Endothelial cell of umbilical vein (primary cell): ENCODE data around the gene DIP2A. TPM values are rescaled to one million over a fixed set of nuclear protein-coding genes. Genes with fewer than 3 reads are reported as not detected.

Experiments used
- BruUV-seq: library from RNA; stranded (reverse); fragments of 400-500 nt; replicated peaks from 2 replicates; lab custom pipeline; 2021; lab: Mats Ljungman, UMichigan
- CTCF ChIA-PET: fragments of 300-600, 350-600 bp; sonication (Branson Sonifier 250); formaldehyde crosslinking; loops from one replicate; lab custom pipeline; 2021; ENCODE audit warnings: antibody characterized with exemption, inconsistent platforms; lab: Charles Lee
- POLR2A ChIA-PET: fragments of 300-600, 350-600 bp; sonication (Branson Sonifier 250); formaldehyde crosslinking; loops from one replicate; lab custom pipeline; 2021; ENCODE audit warnings: antibody characterized with exemption, inconsistent platforms; lab: Charles Lee
- DNase-seq: peaks from one replicate; pipeline ENCODE4 v3.0.0-alpha.2; 2011; ENCODE audit warnings: low read depth, low spot score
- FAIRE-seq: peaks from 2 replicates; lab custom pipeline; 2011; peaks lifted over from hg19 to GRCh38; lab: Jason Lieb, UNC
- H2AFZ ChIP-seq: 2 replicates; pipeline ENCODE4 v1.6.0; 2012; ENCODE audit warnings: low read depth, low read length, control low read depth, inconsistent platforms
- H3K27ac ChIP-seq: 2 replicates; pipeline ENCODE4 v1.5.1; 2011; ENCODE audit warnings: low read depth, mild to moderate bottlenecking, control low read depth, low read length, moderate library complexity; ENCODE audit not compliant: insufficient read depth
- H3K27me3 ChIP-seq, 2 experiments: 2 replicates each; pipeline versions ENCODE4 v1.6.0 to v1.6.1; 2011; ENCODE audit warnings: low read length in 2 of 2, mixed read lengths in 1 of 2; ENCODE audit not compliant: control insufficient read depth in 2 of 2, insufficient read depth in 2 of 2
- H3K36me3 ChIP-seq, 2 experiments: 2 replicates in 1 of 2; 3 replicates in 1 of 2; pipeline ENCODE4 v1.5.1; 2011; ENCODE audit warnings: low read length in 2 of 2, mild to moderate bottlenecking in 1 of 2, moderate library complexity in 1 of 2; ENCODE audit not compliant: control insufficient read depth in 2 of 2, insufficient read depth in 2 of 2; ENCODE audit errors: extremely low read depth in 1 of 2
- H3K4me1 ChIP-seq: 3 replicates; pipeline ENCODE4 v1.5.1; 2011; ENCODE audit warnings: mild to moderate bottlenecking, low read length; ENCODE audit not compliant: control insufficient read depth, insufficient read depth; ENCODE audit errors: extremely low read depth
- H3K4me2 ChIP-seq: 2 replicates; pipeline ENCODE4 v1.6.1; 2011; ENCODE audit warnings: low read length, control low read depth, mixed read lengths; ENCODE audit not compliant: insufficient read depth
- H3K4me3 ChIP-seq, 3 experiments: fragments of 200-600 bp in 1 of 3; sonication (generic), shearing (Covaris generic) in 1 of 3; replicated peaks in 1 of 3; 2 replicates each; pipeline ENCODE4 v1.5.1; 2011 to 2016; ENCODE audit warnings: control low read depth in 3 of 3, low read length in 3 of 3, mild to moderate bottlenecking in 2 of 3, inconsistent platforms in 1 of 3, low read depth in 1 of 3, moderate library complexity in 1 of 3; ENCODE audit not compliant: insufficient read depth in 1 of 3
- H3K79me2 ChIP-seq: 2 replicates; pipeline ENCODE4 v1.6.0; 2012; ENCODE audit warnings: low read length, inconsistent platforms; ENCODE audit not compliant: control insufficient read depth, insufficient read depth
- H3K9ac ChIP-seq: replicated peaks from 2 replicates; pipeline ENCODE3; 2011; ENCODE audit warnings: low read length, control low read depth; ENCODE audit not compliant: insufficient read depth; ENCODE audit errors: extremely low read depth
- H3K9me1 ChIP-seq: replicated peaks from 3 replicates; pipeline ENCODE4 v1.6.0; 2011; ENCODE audit warnings: mild to moderate bottlenecking, low read length; ENCODE audit not compliant: control insufficient read depth, insufficient read depth; ENCODE audit errors: extremely low read depth
- H3K9me3 ChIP-seq: replicated peaks from 2 replicates; pipeline ENCODE4 v1.5.1; 2012; ENCODE audit warnings: low read length, inconsistent platforms; ENCODE audit not compliant: control insufficient read depth, insufficient read depth
- H4K20me1 ChIP-seq: replicated peaks from 2 replicates; pipeline ENCODE3; 2011; ENCODE audit warnings: mild to moderate bottlenecking, low read length; ENCODE audit not compliant: control insufficient read depth, insufficient read depth; ENCODE audit errors: extremely low read depth
- CTCF ChIP-seq, 2 donors: IDR thresholded peaks; 1 replicate in 1 of 2; 2 replicates in 1 of 2; pipeline ENCODE4 v1.5.1; 2011; ENCODE audit warnings: low read length in 2 of 2, mild to moderate bottlenecking in 2 of 2, moderate library complexity in 2 of 2, control low read depth in 1 of 2, inconsistent platforms in 1 of 2, low read depth in 1 of 2; ENCODE audit not compliant: insufficient read depth in 1 of 2; ENCODE audit errors: extremely low read depth in 1 of 2
- EZH2 ChIP-seq: IDR thresholded peaks from 2 replicates; pipeline ENCODE4 v1.6.1; 2012; ENCODE audit warnings: borderline replicate concordance, low read depth, mild to moderate bottlenecking, moderate library complexity, low read length, inconsistent platforms; ENCODE audit not compliant: severe bottlenecking
- FOS ChIP-seq: IDR thresholded peaks from 2 replicates; pipeline ENCODE4 v1.6.1; 2011; ENCODE audit warnings: mild to moderate bottlenecking, low read length, moderate library complexity, borderline replicate concordance; ENCODE audit not compliant: insufficient read depth
- GATA2 ChIP-seq: IDR thresholded peaks from 2 replicates; pipeline ENCODE4 v1.7.0; 2011; ENCODE audit warnings: low read depth, mild to moderate bottlenecking, moderate library complexity, mixed read lengths, low read length; ENCODE audit not compliant: insufficient read length, insufficient read depth
- JUN ChIP-seq: IDR thresholded peaks from 2 replicates; pipeline ENCODE4 v1.6.1; 2011; ENCODE audit warnings: borderline replicate concordance, low read depth; ENCODE audit not compliant: insufficient read length, insufficient read depth
- MAX ChIP-seq: IDR thresholded peaks from 2 replicates; pipeline ENCODE4 v1.6.1; 2011; ENCODE audit not compliant: insufficient read depth, insufficient read length
- MYC ChIP-seq: IDR thresholded peaks from one replicate; pipeline ENCODE4 v1.6.1; 2011; ENCODE audit warnings: mild to moderate bottlenecking, low read depth, low read length
- POLR2A ChIP-seq: IDR thresholded peaks from 2 replicates; pipeline ENCODE4 v1.6.1; 2012; ENCODE audit warnings: low read depth, mild to moderate bottlenecking, control low read depth, low read length
- POLR2AphosphoS5 ChIP-seq: IDR thresholded peaks from 2 replicates; pipeline ENCODE4 v1.6.1; 2012; ENCODE audit warnings: low read depth, mild to moderate bottlenecking, control low read depth, low read length, moderate library complexity; ENCODE audit not compliant: insufficient read depth
- dilution Hi-C: fragments of 300-500 bp; cut with MboI; formaldehyde crosslinking; loops from one replicate; pipeline ENCODE4 v1.15.0; 2019; ENCODE audit warnings: low sequenced_read_pairs; ENCODE audit not compliant: extremely low pct_ligation_motif_present
- intact Hi-C: fragments of 100-400 bp; cut with micrococcal nuclease; formaldehyde crosslinking; loops from one replicate; pipeline ENCODE4 v1.10.0; 2022
- polyA plus RNA-seq, 4 experiments: library from polyadenylated mRNA; depleted of rRNA in 3 of 4; stranded (reverse) in 3 of 4; unstranded in 1 of 4; fragments of >200 nt; gene quantifications; 2 replicates each; pipeline versions ENCODE4 v1.2.1 to v1.2.3, GENCODE V29; 2011 to 2012; ENCODE audit warnings: missing spikeins in 1 of 4
- total RNA-seq: library from RNA; stranded (reverse); gene quantifications from 2 replicates; pipeline ENCODE4 v1.2.3, GENCODE V29; 2021

The DIP2A gene
- total and polyA plus RNA-seq, 2 donors (not counting 3 experiments of a cell fraction or from before 2014, with no cell fraction given): 34.5 to 62.1 TPM

- intact Hi-C loops (no loop called here), dilution Hi-C loops (no loop called here)
- H3K27ac ChIP-seq: no peak overlapping the region
- ChIA-PET CTCF (interaction anchor here (0.8 kb wide), 1 partner anchor 394 kb away, joined by 3 read pairs; no protein-coding TSS in a partner anchor), POLR2A (no interaction called here)
- no peak overlapping the region for H3K4me2 ChIP-seq
- no TSS peak for BruUV-seq
- H3K9me3 ChIP-seq: no peaks in the 10 kb centered on the region
- no peak overlapping the region for H3K9ac ChIP-seq
- FAIRE-seq (no peak), DNase-seq (no peak)
- H3K27me3 ChIP-seq: no peaks in the 10 kb centered on the region
- H4K20me1 ChIP-seq: no peaks in the 10 kb centered on the region
- H2AFZ ChIP-seq: no peak overlapping the region
- no peak overlapping the region for H3K4me3 ChIP-seq
- H3K36me3 ChIP-seq: peaks cover 7 to 49% of the 10 kb centered on the region in 2 experiments
- no peaks in the 10 kb centered on the region for H3K9me1 ChIP-seq
- no peaks in the 10 kb centered on the region for H3K79me2 ChIP-seq
- no peaks in the 10 kb centered on the region for H3K4me1 ChIP-seq
- TF ChIP-seq POLR2A: no peak
- TF ChIP-seq POLR2AphosphoS5: no peak
Measured at GRCh38 chr21:46537026-46537425, 78.3 kb downstream of the DIP2A start.

- TF ChIP-seq JUN: no peak
- no peak for TF ChIP-seq POLR2AphosphoS5
- no peak for TF ChIP-seq CTCF (IDR thresholded peaks at IDR 0.05; ENCODE audit: extremely low read depth in 1 of 2, insufficient read depth in 1 of 2, low read depth in 1 of 2, low read length in 2 of 2)
- no peak for TF ChIP-seq MAX
- TF ChIP-seq GATA2: no peak
- TF ChIP-seq POLR2A: no peak
- TF ChIP-seq FOS: no peak
- no peak for TF ChIP-seq EZH2
- TF ChIP-seq MYC: no peak
- Histone ChIP-seq H3K4me2 (no peak overlapping the region), H3K27me3 (no peaks in the 10 kb centered on the region), H3K4me1 (no peaks in the 10 kb centered on the region), H3K9me1 (no peaks in the 10 kb centered on the region), H3K36me3 (peaks cover 6 to 48% of the 10 kb centered on the region in 2 experiments), H2AFZ (no peak overlapping the region), H3K9me3 (no peaks in the 10 kb centered on the region), H3K4me3 (no peak overlapping the region), H4K20me1 (no peaks in the 10 kb centered on the region), H3K27ac (no peak overlapping the region), H3K79me2 (no peaks in the 10 kb centered on the region), H3K9ac (no peak overlapping the region)
- no TSS peak for BruUV-seq
- CTCF ChIA-PET: interaction anchor here (0.9 to 1.1 kb wide), 2 partner anchors 31 to 102 kb away, joined by 3 to 4 read pairs; no protein-coding TSS in a partner anchor
- FAIRE-seq (no peak), DNase-seq (no peak)
- intact Hi-C loops: no loop called here
- dilution Hi-C loops: no loop called here
- POLR2A ChIA-PET: no interaction called here
Measured at GRCh38 chr21:46538262-46538661, 79.6 kb downstream of the DIP2A start.
